ENCODE measurements around the gene PITRM1. TPM values are rescaled to one million over a fixed set of nuclear protein-coding genes. Genes with fewer than 3 reads are reported as not detected.
"Not testable (repeated sequence)": the region's sequence is repeated elsewhere in the genome, so short reads cannot be mapped to it uniquely, and the experiment has no call there.

PITRM1 gene
- polyA plus RNA-seq, 2 of the 4 experiments (the other 2 are of a cell fraction) = 45.9 to 64.5 TPM

DNA sequence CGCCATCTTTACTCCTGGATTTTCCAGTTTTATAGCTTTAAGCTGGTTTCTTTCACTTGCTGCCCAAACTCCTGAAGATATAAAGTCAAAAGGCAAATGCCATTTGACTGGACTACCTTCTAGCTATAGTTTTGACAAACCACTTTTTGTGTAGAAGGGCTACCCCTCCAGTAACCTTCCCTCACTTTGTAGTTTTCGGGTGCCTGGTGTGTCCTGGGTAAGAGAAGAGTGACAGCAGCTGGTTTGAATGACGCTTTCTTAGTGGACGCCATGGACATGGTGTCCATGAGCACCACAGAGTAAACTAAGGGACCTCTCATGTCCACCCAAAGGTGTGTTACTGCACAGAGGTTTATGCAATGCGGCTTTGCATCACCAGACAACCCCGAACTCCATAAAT lies 21.2 kb upstream of the PITRM1 start:
- DNase-seq (ENCODE audit: low read depth in 1 of 2, low spot score in 1 of 2) (no peak), ATAC-seq (no peak), FAIRE-seq (no peak)
- TF ChIP-seq HOXA7 (CRISPR knock-in tag; IDR thresholded peaks at IDR 0.05) = no peak
- TF ChIP-seq JUN (IDR thresholded peaks at IDR 0.05) = no peak
- no peak for TF ChIP-seq PHF8 (IDR thresholded peaks at IDR 0.05; ENCODE audit: borderline replicate concordance, low read depth)
- no peak for TF ChIP-seq CHD2 (IDR thresholded peaks at IDR 0.05; ENCODE audit: low read length, partially characterized antibody)
- TF ChIP-seq POLR2A (IDR thresholded peaks at IDR 0.05; ENCODE audit: low read length) = no peak
- no peak for TF ChIP-seq CBX2 (IDR thresholded peaks at IDR 0.05; ENCODE audit: borderline replicate concordance, low read depth)
- TF ChIP-seq HMGXB4 (CRISPR knock-in tag; IDR thresholded peaks at IDR 0.05; ENCODE audit: borderline replicate concordance) = no peak
- TF ChIP-seq RAD21 (conservative IDR thresholded peaks at IDR 0.05 in 1 of 2, IDR thresholded peaks at IDR 0.05 in 1 of 2) = no peak
- no peak for TF ChIP-seq EHF (CRISPR knock-in tag; IDR thresholded peaks at IDR 0.05)
- TF ChIP-seq BHLHE40 (IDR thresholded peaks at IDR 0.05; ENCODE audit: low read depth, low read length) = no peak
- no peaks in the 10 kb centered on the region for H3K9me3 ChIP-seq
- 84% methylated on average over 6 of the region's 6 CpGs for WGBS (ENCODE audit: missing lambda C conversion rate)
- no peak overlapping the region for H3K4me2 ChIP-seq
- peak overlapping the region in 1 of 2 experiments; percentile 16; a peak in 1 of 6 replicates for H3K27ac ChIP-seq
- peaks cover 18% of the 10 kb centered on the region for H3K4me1 ChIP-seq
- ChIA-PET CTCF (interaction anchor here (0.6 to 10.7 kb wide), 30 partner anchors 9 to 1614 kb away, joined by 3 to 127 read pairs (median 4); no protein-coding TSS in a partner anchor), POLR2A (no interaction called here)
- H3K4me3 ChIP-seq = no peak overlapping the region

DNA sequence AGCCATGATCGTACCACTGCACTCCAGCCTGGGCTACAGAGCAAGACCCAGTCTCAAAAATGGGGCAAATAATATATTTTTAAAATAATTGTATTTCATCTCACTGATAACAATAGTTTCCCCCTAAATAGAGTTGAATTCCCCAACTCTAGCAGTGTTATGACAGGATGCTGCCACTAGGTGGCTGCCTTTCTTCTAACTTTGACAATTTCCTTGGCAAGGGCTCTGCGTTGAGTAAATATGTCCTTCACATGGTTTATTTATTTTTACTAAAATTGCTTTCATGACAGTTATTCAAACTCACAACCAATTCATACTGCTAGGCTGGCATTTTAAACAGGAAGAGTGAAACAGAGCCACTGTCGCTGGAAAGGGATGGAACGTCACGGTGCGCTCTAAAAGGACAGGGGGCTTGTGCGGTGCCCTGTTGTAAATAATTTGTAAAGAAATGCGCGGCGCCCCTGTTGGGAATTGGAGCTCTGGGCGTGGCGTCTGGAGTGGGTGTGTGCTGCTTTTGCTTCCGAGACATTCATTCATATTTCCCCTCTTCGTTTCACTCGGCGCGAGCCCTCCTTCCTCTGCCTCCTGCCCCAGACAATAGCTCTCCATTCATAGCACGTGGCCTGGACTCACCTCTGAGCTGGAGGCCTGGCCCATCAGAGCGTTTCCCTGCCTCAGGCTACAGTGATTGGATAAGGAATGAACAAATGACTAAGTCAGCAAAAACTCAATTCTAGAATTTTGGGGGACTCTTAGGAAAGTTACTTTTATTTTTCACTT lies 20.5 kb upstream of the PITRM1 start:
- WGBS (ENCODE audit: missing lambda C conversion rate) = 37% methylated on average over 19 of the region's 19 CpGs
- POLR2A ChIA-PET = interaction anchor here (0.6 kb wide), 1 partner anchor 1359 kb away, joined by 3 read pairs; no protein-coding TSS in a partner anchor

DNA sequence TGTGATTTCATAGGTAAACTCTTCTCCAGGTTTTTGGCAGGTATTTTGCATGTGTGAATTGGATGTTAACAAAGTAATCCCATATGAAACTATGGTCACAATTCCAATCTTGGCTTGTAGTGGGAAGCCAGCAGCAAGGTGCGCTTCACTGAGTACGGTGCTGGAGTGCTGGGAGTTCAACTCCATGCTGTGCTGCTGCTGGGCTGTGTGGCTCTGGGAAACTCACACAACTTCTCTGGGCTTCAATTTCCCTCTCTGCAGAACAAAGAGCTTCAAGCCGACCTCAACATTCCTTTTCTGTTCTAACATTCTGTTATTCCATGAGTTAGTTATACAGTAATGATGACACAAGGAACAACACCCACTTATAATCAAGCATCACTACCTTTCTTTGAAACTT lies 18.2 kb upstream of the PITRM1 start:
- no peak overlapping the region for H3K4me2 ChIP-seq

More for the DNA sequence above, 20.5 kb upstream of the PITRM1 start:
- Histone ChIP-seq H3K4me1 (peaks cover 14% of the 10 kb centered on the region), H3K9me3 (no peaks in the 10 kb centered on the region), H3K4me2 (peak overlapping the region; percentile 79), H3K27ac (peak overlapping the region; percentile 16 to 31; a peak in 3 of 6 replicates), H3K4me3 (peak overlapping the region; percentile 17; the same call in 1 of the 3 replicates)
- CTCF ChIA-PET = interaction anchor here (0.6 to 10.7 kb wide), 37 partner anchors 9 to 1615 kb away, joined by 3 to 127 read pairs (median 3); no protein-coding TSS in a partner anchor
- ATAC-seq = peak in 1 of 2 experiments; percentile 34; a peak in 1 of 6 replicates
- peak; percentile 64 for DNase-seq (ENCODE audit: low read depth in 1 of 2, low spot score in 1 of 2)
- peak; percentile 51 for FAIRE-seq
- TF ChIP-seq MAFK (IDR thresholded peaks at IDR 0.05; ENCODE audit: partially characterized antibody) (peak; percentile 91), SMC3 (IDR thresholded peaks at IDR 0.05) (peak; percentile 65; the same call in 2 of the 3 replicates), RAD21 (conservative IDR thresholded peaks at IDR 0.05 in 1 of 2, IDR thresholded peaks at IDR 0.05 in 1 of 2) (peak; percentile 75 to 80), EHMT2 (IDR thresholded peaks at IDR 0.05; ENCODE audit: low read depth) (no peak)
- TF ChIP-seq, protein P1, sequence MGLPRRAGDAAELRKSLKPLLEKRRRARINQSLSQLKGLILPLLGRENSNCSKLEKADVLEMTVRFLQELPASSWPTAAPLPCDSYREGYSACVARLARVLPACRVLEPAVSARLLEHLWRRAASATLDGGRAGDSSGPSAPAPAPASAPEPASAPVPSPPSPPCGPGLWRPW (IDR thresholded peaks at IDR 0.05) = no peak
- TF ChIP-seq, protein P2, sequence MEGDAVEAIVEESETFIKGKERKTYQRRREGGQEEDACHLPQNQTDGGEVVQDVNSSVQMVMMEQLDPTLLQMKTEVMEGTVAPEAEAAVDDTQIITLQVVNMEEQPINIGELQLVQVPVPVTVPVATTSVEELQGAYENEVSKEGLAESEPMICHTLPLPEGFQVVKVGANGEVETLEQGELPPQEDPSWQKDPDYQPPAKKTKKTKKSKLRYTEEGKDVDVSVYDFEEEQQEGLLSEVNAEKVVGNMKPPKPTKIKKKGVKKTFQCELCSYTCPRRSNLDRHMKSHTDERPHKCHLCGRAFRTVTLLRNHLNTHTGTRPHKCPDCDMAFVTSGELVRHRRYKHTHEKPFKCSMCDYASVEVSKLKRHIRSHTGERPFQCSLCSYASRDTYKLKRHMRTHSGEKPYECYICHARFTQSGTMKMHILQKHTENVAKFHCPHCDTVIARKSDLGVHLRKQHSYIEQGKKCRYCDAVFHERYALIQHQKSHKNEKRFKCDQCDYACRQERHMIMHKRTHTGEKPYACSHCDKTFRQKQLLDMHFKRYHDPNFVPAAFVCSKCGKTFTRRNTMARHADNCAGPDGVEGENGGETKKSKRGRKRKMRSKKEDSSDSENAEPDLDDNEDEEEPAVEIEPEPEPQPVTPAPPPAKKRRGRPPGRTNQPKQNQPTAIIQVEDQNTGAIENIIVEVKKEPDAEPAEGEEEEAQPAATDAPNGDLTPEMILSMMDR (IDR thresholded peaks at IDR 0.05) = peak; percentile 88

GRCh38 chr10:3187229-3187628 lies 14.6 kb upstream of the PITRM1 start:
- H3K27ac ChIP-seq; H3K4me1 ChIP-seq; ATAC-seq; H3K4me3 ChIP-seq; H3K9me3 ChIP-seq; H3K4me2 ChIP-seq; POLR2A ChIA-PET; FAIRE-seq; DNase-seq (ENCODE audit: low read depth in 1 of 2, low spot score in 1 of 2): not testable (repeated sequence)
- CTCF ChIA-PET = interaction anchor here (1.2 kb wide), 1 partner anchor 9 kb away, joined by 3 read pairs; no protein-coding TSS in a partner anchor
- WGBS (ENCODE audit: missing lambda C conversion rate) = 43% methylated on average over 3 of the region's 3 CpGs

More for the DNA sequence above, 18.2 kb upstream of the PITRM1 start:
- no peak overlapping the region for H3K27ac ChIP-seq
- peaks cover 4% of the 10 kb centered on the region; the same call in 1 of the 3 replicates for H3K4me1 ChIP-seq
- H3K9me3 ChIP-seq = no peaks in the 10 kb centered on the region
- TF ChIP-seq SMC3 (IDR thresholded peaks at IDR 0.05) (no peak), TFCP2L1 (CRISPR knock-in tag; IDR thresholded peaks at IDR 0.05) (no peak), HEYL (CRISPR knock-in tag; IDR thresholded peaks at IDR 0.05) (no peak), FOSB (CRISPR knock-in tag; IDR thresholded peaks at IDR 0.05) (no peak), HDAC2 (IDR thresholded peaks at IDR 0.05) (no peak)
- TF ChIP-seq, protein P3, sequence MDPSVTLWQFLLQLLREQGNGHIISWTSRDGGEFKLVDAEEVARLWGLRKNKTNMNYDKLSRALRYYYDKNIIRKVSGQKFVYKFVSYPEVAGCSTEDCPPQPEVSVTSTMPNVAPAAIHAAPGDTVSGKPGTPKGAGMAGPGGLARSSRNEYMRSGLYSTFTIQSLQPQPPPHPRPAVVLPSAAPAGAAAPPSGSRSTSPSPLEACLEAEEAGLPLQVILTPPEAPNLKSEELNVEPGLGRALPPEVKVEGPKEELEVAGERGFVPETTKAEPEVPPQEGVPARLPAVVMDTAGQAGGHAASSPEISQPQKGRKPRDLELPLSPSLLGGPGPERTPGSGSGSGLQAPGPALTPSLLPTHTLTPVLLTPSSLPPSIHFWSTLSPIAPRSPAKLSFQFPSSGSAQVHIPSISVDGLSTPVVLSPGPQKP (IDR thresholded peaks at IDR 0.05; ENCODE audit: low read depth, low read length) = no peak
- TF ChIP-seq, protein P4, sequence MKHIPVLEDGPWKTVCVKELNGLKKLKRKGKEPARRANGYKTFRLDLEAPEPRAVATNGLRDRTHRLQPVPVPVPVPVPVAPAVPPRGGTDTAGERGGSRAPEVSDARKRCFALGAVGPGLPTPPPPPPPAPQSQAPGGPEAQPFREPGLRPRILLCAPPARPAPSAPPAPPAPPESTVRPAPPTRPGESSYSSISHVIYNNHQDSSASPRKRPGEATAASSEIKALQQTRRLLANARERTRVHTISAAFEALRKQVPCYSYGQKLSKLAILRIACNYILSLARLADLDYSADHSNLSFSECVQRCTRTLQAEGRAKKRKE (CRISPR knock-in tag; IDR thresholded peaks at IDR 0.05; ENCODE audit: low read depth) = no peak
- no peak for FAIRE-seq
- WGBS (ENCODE audit: missing lambda C conversion rate) = 72% methylated on average over 3 of the region's 3 CpGs
- ATAC-seq = no peak
- no peak for DNase-seq (ENCODE audit: low read depth in 1 of 2, low spot score in 1 of 2)
- H3K4me3 ChIP-seq = no peak overlapping the region
- CTCF ChIA-PET = interaction anchor here (1.1 to 10.7 kb wide), 2 partner anchors 1466 to 1577 kb away, joined by 4 to 127 read pairs; no protein-coding TSS in a partner anchor
- POLR2A ChIA-PET = no interaction called here
